H1 (cell line): ENCODE measurements around the gene SRRM2. TPM values are rescaled to one million over a fixed set of nuclear protein-coding genes. Genes with fewer than 3 reads are reported as not detected.

Experiments
- CTCF ChIA-PET: fragments of 300-600 bp; sonication (Branson Sonifier 250); formaldehyde crosslinking; loops from one replicate; lab custom pipeline; 2021; ENCODE audit not compliant: partially characterized antibody; lab: Charles Lee
- POLR2A ChIA-PET: fragments of 300-600 bp; sonication (Branson Sonifier 250); formaldehyde crosslinking; loops from one replicate; lab custom pipeline; 2021; ENCODE audit warnings: inconsistent platforms; ENCODE audit not compliant: partially characterized antibody; lab: Charles Lee
- DNase-seq, 2 experiments: peaks; one replicate each; pipeline versions ENCODE4 v3.0.0 to v3.0.0-alpha.2; 2010 to 2022; ENCODE audit warnings: low spot score in 2 of 2, low read depth in 1 of 2, mixed read lengths in 1 of 2
- FAIRE-seq: peaks from 2 replicates; lab custom pipeline; 2011; peaks lifted over from hg19 to GRCh38; lab: Jason Lieb, UNC
- H2AFZ ChIP-seq: 2 replicates; pipeline ENCODE4 v1.8.1; 2012; ENCODE audit warnings: low read length, inconsistent platforms
- H2AK5ac ChIP-seq: 2 replicates; pipeline ENCODE4 v1.6.1; 2013; ENCODE audit warnings: low read depth, low read length
- H2BK120ac ChIP-seq: replicated peaks from 2 replicates; pipeline ENCODE3; 2013; ENCODE audit warnings: low read depth, low read length, inconsistent platforms
- H2BK12ac ChIP-seq: 2 replicates; pipeline ENCODE4 v1.6.1; 2013; ENCODE audit warnings: low read depth, low read length
- H2BK15ac ChIP-seq: 2 replicates; pipeline ENCODE4 v1.6.1; 2013; ENCODE audit warnings: low read length
- H2BK20ac ChIP-seq: 2 replicates; pipeline ENCODE4 v1.6.1; 2013; ENCODE audit warnings: low read length
- H2BK5ac ChIP-seq: 2 replicates; pipeline ENCODE4 v1.6.1; 2013; ENCODE audit warnings: low read depth, low read length
- H3K14ac ChIP-seq: 2 replicates; pipeline ENCODE4 v1.6.1; 2013; ENCODE audit warnings: inconsistent platforms; ENCODE audit not compliant: insufficient read length
- H3K18ac ChIP-seq: 2 replicates; pipeline ENCODE4 v1.6.1; 2013; ENCODE audit warnings: low read length; ENCODE audit errors: extremely low read depth
- H3K23ac ChIP-seq: 2 replicates; pipeline ENCODE4 v1.6.1; 2013; ENCODE audit warnings: inconsistent platforms; ENCODE audit not compliant: insufficient read length
- H3K23me2 ChIP-seq: 2 replicates; pipeline ENCODE4 v1.6.1; 2013; ENCODE audit warnings: low read depth, low read length
- H3K27ac ChIP-seq: 2 replicates; pipeline ENCODE4 v1.6.1; 2011; ENCODE audit warnings: low read depth, low read length, inconsistent platforms
- H3K27me3 ChIP-seq, 4 experiments: replicated peaks in 1 of 4; 1 replicate in 1 of 4; 2 replicates in 3 of 4; pipeline versions ENCODE4 v1.6.1 to v1.8.1; 2011 to 2013; ENCODE audit warnings: low read length in 3 of 4, mild to moderate bottlenecking in 3 of 4, inconsistent platforms in 2 of 4, mixed read lengths in 2 of 4, moderate library complexity in 1 of 4; ENCODE audit not compliant: control insufficient read depth in 3 of 4, insufficient read depth in 3 of 4; ENCODE audit errors: extremely low read depth in 1 of 4
- H3K36me3 ChIP-seq, 4 experiments: 2 replicates each; pipeline versions ENCODE4 v1.6.1 to v1.8.1; 2011 to 2013; ENCODE audit warnings: mild to moderate bottlenecking in 4 of 4, low read length in 3 of 4, moderate library complexity in 2 of 4, control low read depth in 1 of 4, inconsistent platforms in 1 of 4; ENCODE audit not compliant: insufficient read depth in 4 of 4, control insufficient read depth in 2 of 4
- H3K4ac ChIP-seq: replicated peaks from 2 replicates; pipeline ENCODE3; 2013; ENCODE audit warnings: low read length, low read depth, mixed read lengths, inconsistent platforms; ENCODE audit not compliant: insufficient read length
- H3K4me1 ChIP-seq, 4 experiments: replicated peaks in 1 of 4; 1 replicate in 1 of 4; 2 replicates in 3 of 4; pipeline versions ENCODE4 v1.6.1 to v1.8.1; 2011 to 2013; ENCODE audit warnings: low read length in 3 of 4, inconsistent platforms in 2 of 4, mixed read lengths in 1 of 4; ENCODE audit not compliant: insufficient read depth in 4 of 4, control insufficient read depth in 3 of 4
- H3K4me2 ChIP-seq, 2 experiments: 2 replicates each; pipeline versions ENCODE4 v1.6.1 to v1.8.1; 2011 to 2013; ENCODE audit warnings: low read depth in 2 of 2, low read length in 2 of 2, control low read depth in 1 of 2, inconsistent platforms in 1 of 2, mild to moderate bottlenecking in 1 of 2; ENCODE audit not compliant: insufficient read depth in 1 of 2
- H3K4me3 ChIP-seq, 4 experiments: fragments of 200-600, 300-600 bp in 1 of 4; sonication (generic), shearing (Covaris generic), sonication (Bioruptor Twin) in 1 of 4; 2 replicates each; pipeline versions ENCODE4 v1.5.1 to v1.8.1; 2011 to 2016; ENCODE audit warnings: low read length in 4 of 4, low read depth in 3 of 4, control low read depth in 2 of 4, inconsistent platforms in 2 of 4, mild to moderate bottlenecking in 2 of 4, mixed read lengths in 1 of 4, moderate library complexity in 1 of 4; ENCODE audit not compliant: insufficient read depth in 2 of 4; ENCODE audit errors: extremely low read depth in 1 of 4
- H3K56ac ChIP-seq: replicated peaks from 2 replicates; pipeline ENCODE3; 2013; ENCODE audit warnings: low read depth, mild to moderate bottlenecking, mixed read lengths, low read length, inconsistent platforms; ENCODE audit not compliant: insufficient read length
- H3K79me1 ChIP-seq: 2 replicates; pipeline ENCODE4 v1.6.1; 2013; ENCODE audit warnings: low read depth, low read length, control low read depth
- H3K79me2 ChIP-seq, 2 experiments: 2 replicates each; pipeline versions ENCODE4 v1.6.1 to v1.8.1; 2012 to 2013; ENCODE audit warnings: low read length in 2 of 2, mild to moderate bottlenecking in 2 of 2, inconsistent platforms in 1 of 2; ENCODE audit not compliant: insufficient read depth in 2 of 2, control insufficient read depth in 1 of 2
- H3K9ac ChIP-seq, 4 experiments: replicated peaks in 1 of 4; 1 replicate in 1 of 4; 2 replicates in 3 of 4; pipeline versions ENCODE4 v1.6.1 to v1.8.1; 2011 to 2013; ENCODE audit warnings: low read depth in 3 of 4, low read length in 3 of 4, control low read depth in 2 of 4, mild to moderate bottlenecking in 2 of 4, moderate library complexity in 2 of 4, inconsistent platforms in 1 of 4; ENCODE audit errors: extremely low read depth in 1 of 4
- H3K9me3 ChIP-seq, 2 experiments: 2 replicates each; pipeline versions ENCODE4 v1.6.1 to v1.8.1; 2012 to 2013; ENCODE audit warnings: mild to moderate bottlenecking in 2 of 2, moderate library complexity in 2 of 2, control low read depth in 1 of 2, inconsistent platforms in 1 of 2, low read depth in 1 of 2, low read length in 1 of 2, mixed read lengths in 1 of 2; ENCODE audit not compliant: insufficient read depth in 2 of 2
- H4K20me1 ChIP-seq, 2 experiments: replicated peaks in 1 of 2; 2 replicates each; pipeline versions ENCODE3 to v1.8.1; 2011 to 2013; ENCODE audit warnings: inconsistent platforms in 2 of 2, low read length in 2 of 2, mild to moderate bottlenecking in 1 of 2; ENCODE audit not compliant: insufficient read depth in 2 of 2, control insufficient read depth in 1 of 2
- H4K5ac ChIP-seq: 2 replicates; pipeline ENCODE4 v1.6.1; 2013; ENCODE audit warnings: low read length, low read depth, mixed read lengths, inconsistent platforms; ENCODE audit not compliant: insufficient read length
- H4K8ac ChIP-seq: 2 replicates; pipeline ENCODE4 v1.8.0; 2013; ENCODE audit warnings: mild to moderate bottlenecking, moderate library complexity, low read length, inconsistent platforms; ENCODE audit not compliant: insufficient read depth; ENCODE audit errors: extremely low read depth
- H4K91ac ChIP-seq: replicated peaks from 2 replicates; pipeline ENCODE3; 2013; ENCODE audit warnings: low read length, mixed read lengths, inconsistent platforms; ENCODE audit not compliant: insufficient read length
- BACH1 ChIP-seq: IDR thresholded peaks from 2 replicates; pipeline ENCODE4 v1.6.1; 2012; ENCODE audit warnings: low read length, improper control_type of control experiment
- BCL11A ChIP-seq, 2 experiments: IDR thresholded peaks; one replicate each; pipeline ENCODE4 v1.6.1; 2011; ENCODE audit warnings: low read depth in 2 of 2, low read length in 2 of 2, mild to moderate bottlenecking in 2 of 2
- NRF1 ChIP-seq: IDR thresholded peaks from 2 replicates; pipeline ENCODE4 v1.6.1; 2011; ENCODE audit warnings: mild to moderate bottlenecking, low read depth, low read length, improper control_type of control experiment
- RAD21 ChIP-seq, 2 experiments: IDR thresholded peaks in 1 of 2; conservative IDR thresholded peaks in 1 of 2; 2 replicates each; pipeline ENCODE4 v1.6.1; 2011; ENCODE audit warnings: low read depth in 2 of 2, low read length in 2 of 2, improper control_type of control experiment in 1 of 2, inconsistent platforms in 1 of 2, mild to moderate bottlenecking in 1 of 2, moderate library complexity in 1 of 2
- SIX5 ChIP-seq: IDR thresholded peaks from 2 replicates; pipeline ENCODE4 v1.6.1; 2011; ENCODE audit warnings: mild to moderate bottlenecking, low read depth, low read length
- SRF ChIP-seq: IDR thresholded peaks from 2 replicates; pipeline ENCODE4 v1.6.1; 2011; ENCODE audit warnings: mild to moderate bottlenecking, low read depth, low read length, moderate library complexity
- TCF12 ChIP-seq: IDR thresholded peaks from 2 replicates; pipeline ENCODE4 v1.6.1; 2011; ENCODE audit warnings: low read depth, mild to moderate bottlenecking, low read length
- WGBS, 2 experiments: shearing (Covaris generic) in 1 of 2; methylation state at CpG; one replicate each; pipeline versions ENCODE4 v1.1.6 to v1.1.7; 2013 to 2015; ENCODE audit warnings: low lambda C conversion rate in 2 of 2, mixed read lengths in 2 of 2, inconsistent platforms in 1 of 2, low coverage in 1 of 2, missing lambda C conversion rate in 1 of 2; ENCODE audit not compliant: insufficient replicate concordance in 2 of 2, insufficient coverage in 1 of 2, insufficient read length in 1 of 2; ENCODE audit errors: extremely low coverage in 1 of 2, missing lambda C conversion rate in 1 of 2; 5-methylcytosine and 5-hydroxymethylcytosine counted together
- polyA plus RNA-seq, 7 experiments: library from polyadenylated mRNA; depleted of rRNA in 3 of 7; stranded (reverse) in 5 of 7; unstranded in 2 of 7; fragments of >200 nt in 5 of 7; fragments of 200-250 nt in 2 of 7; gene quantifications; 1 replicate in 5 of 7; 2 replicates in 1 of 7; 4 replicates in 1 of 7; pipeline versions ENCODE4 v1.2.1 to v1.2.3, GENCODE V29; 2011 to 2013; ENCODE audit warnings: missing spikeins in 2 of 7, mixed read lengths in 2 of 7
- total RNA-seq: library from RNA; stranded (reverse); fragmentation: NEBNext Ultra II Directional; extraction: Animal tissue kit (Norgen Biotek cat#: 25700); gene quantifications from 2 replicates; pipeline ENCODE4 v1.2.1, GENCODE V29; 2021

The SRRM2 gene
- total and polyA plus RNA-seq, 2 of the 8 experiments (the other 6 are each of a cell fraction or from before 2014, with no cell fraction given), result 300 to 579 TPM

- H2BK5ac ChIP-seq, result no peak overlapping the region
- H3K9ac ChIP-seq, result no peak overlapping the region
- H3K4me2 ChIP-seq, result no peak overlapping the region
- H3K9me3 ChIP-seq, result no peaks in the 10 kb centered on the region
- H2AFZ ChIP-seq, result no peak overlapping the region
- no peak overlapping the region for H3K23ac ChIP-seq
- no peak overlapping the region for H3K4me3 ChIP-seq
- no peak overlapping the region for H4K91ac ChIP-seq
- peaks cover 4 to 20% (median 13%) of the 10 kb centered on the region in 4 experiments; a peak in 5 of 8 replicates for H3K36me3 ChIP-seq
- no peaks in the 10 kb centered on the region for H3K79me1 ChIP-seq
- no peaks in the 10 kb centered on the region for H3K79me2 ChIP-seq
- no peak overlapping the region for H3K14ac ChIP-seq
- ChIA-PET POLR2A (no interaction called here), CTCF (no interaction called here)
- no peak overlapping the region for H3K4ac ChIP-seq
- H3K23me2 ChIP-seq, result peaks cover 2% of the 10 kb centered on the region; the same call in 1 of the 2 replicates
- WGBS, 2 experiments, result 94% methylated on average over 11 of the region's 22 CpGs; no CpG with 5 or more reads in 1 of the 2 experiments
- no peak overlapping the region for H2BK12ac ChIP-seq
- no peak overlapping the region for H2BK120ac ChIP-seq
- no peak overlapping the region for H3K27ac ChIP-seq
- H4K20me1 ChIP-seq, result peaks cover 4 to 23% of the 10 kb centered on the region in 2 experiments
- H3K18ac ChIP-seq, result no peak overlapping the region
- H3K4me1 ChIP-seq, result no peaks in the 10 kb centered on the region
- no peaks in the 10 kb centered on the region for H3K27me3 ChIP-seq
- TF ChIP-seq RAD21 (IDR thresholded peaks at IDR 0.05 in 1 of 2, conservative IDR thresholded peaks at IDR 0.05 in 1 of 2; ENCODE audit: low read depth in 2 of 2, low read length in 2 of 2) (no peak), BACH1 (no peak), TCF12 (no peak), SRF (no peak), NRF1 (no peak), BCL11A (IDR thresholded peaks at IDR 0.05; ENCODE audit: low read depth in 2 of 2, low read length in 2 of 2) (no peak), SIX5 (no peak)
- FAIRE-seq, result no peak
- H2AK5ac ChIP-seq, result no peak overlapping the region
- H3K56ac ChIP-seq, result no peak overlapping the region
- no peak for DNase-seq
- no peak overlapping the region for H4K5ac ChIP-seq
- H2BK15ac ChIP-seq, result no peak overlapping the region
- H4K8ac ChIP-seq, result no peak overlapping the region
- no peak overlapping the region for H2BK20ac ChIP-seq
Observed at GRCh38 chr16:2706611-2707311, 45.7 kb upstream of the SRRM2 start.
